ENCODE data around the gene LTBP1. TPM values are rescaled to one million over a fixed set of nuclear protein-coding genes. Genes with fewer than 3 reads are reported as not detected.
A peak's percentile ranks its signal among the peaks of the same experiment; 100 is the strongest.

The LTBP1 gene
- total and polyA plus RNA-seq, 2 experiments from 2014 or later = 15.7 to 49.8 TPM

GRCh38 chr2:33020883-33021282, 74.1 kb downstream of the LTBP1 start (continued):
- TF ChIP-seq ETS1 (IDR thresholded peaks at IDR 0.05) (no peak), EZH2phosphoT487 (IDR thresholded peaks at IDR 0.05; ENCODE audit: unreplicated experiment) (no peak), CREB1 (CRISPR knock-in tag; IDR thresholded peaks at IDR 0.05; ENCODE audit: low read depth) (no peak)

DNA sequence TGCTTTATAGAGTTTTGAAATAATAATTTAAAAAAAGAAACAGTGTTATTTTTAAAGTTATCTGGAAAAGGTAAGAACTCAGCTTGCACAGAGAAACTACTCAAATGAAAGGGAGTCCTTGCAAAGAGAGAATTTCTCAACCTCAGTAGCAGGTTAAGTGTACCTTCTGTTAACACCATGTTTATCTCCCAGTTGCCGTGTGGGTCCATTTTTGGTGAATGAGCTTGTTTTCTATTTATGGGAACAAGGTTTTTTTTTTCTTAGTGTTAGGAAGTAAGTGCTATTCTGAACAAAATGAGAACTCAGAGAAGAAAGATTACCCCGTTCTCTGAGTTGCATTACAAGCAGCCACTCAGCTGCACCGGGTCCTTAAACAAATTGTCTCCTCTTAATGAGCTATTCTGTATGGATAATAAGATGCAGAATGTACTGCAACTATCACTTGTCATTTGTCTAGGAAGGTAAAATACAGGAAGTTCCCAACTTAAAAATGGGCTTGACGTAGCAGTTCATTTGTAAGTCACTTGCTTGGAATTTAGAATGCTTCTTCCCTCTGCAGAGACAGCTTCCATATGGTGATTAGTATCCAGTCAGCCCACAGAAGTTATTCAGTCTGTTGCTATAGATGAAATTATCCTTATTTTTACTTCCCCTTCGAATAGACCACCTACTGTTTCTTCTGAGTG, 74.9 kb downstream of the LTBP1 start:
- Histone ChIP-seq H2AFZ (no peak overlapping the region), H3K9me2 (ENCODE audit: insufficient read depth) (no peaks in the 10 kb centered on the region), H3K4me2 (no peak overlapping the region), H4K20me1 (replicated peaks; ENCODE audit: insufficient read depth) (no peaks in the 10 kb centered on the region), H3K4me3 (no peak overlapping the region), H3K36me3 (ENCODE audit: insufficient read depth) (no peaks in the 10 kb centered on the region), H3F3A (replicated peaks; ENCODE audit: low read depth) (no peaks in the 10 kb centered on the region), H3K4me1 (ENCODE audit: insufficient read depth) (peaks cover 8% of the 10 kb centered on the region; the same call in 1 of the 2 replicates), H3K79me2 (replicated peaks; ENCODE audit: insufficient read depth) (no peaks in the 10 kb centered on the region), H3K27ac (ENCODE audit: low read depth) (no peak overlapping the region), H3K27me3 (ENCODE audit: insufficient read depth) (no peaks in the 10 kb centered on the region)
- Mint-ChIP-seq H3K27ac (no peak overlapping the region; the same call in 1 of the 2 replicates), H3K9me3 (peaks cover 5% of the 10 kb centered on the region; the same call in 2 of the 3 replicates), H3K36me3 (ENCODE audit: low read depth) (peaks cover 6% of the 10 kb centered on the region; the same call in 2 of the 3 replicates), H3K27me3 (ENCODE audit: insufficient read depth, low read depth, poor library complexity) (peaks cover 2% of the 10 kb centered on the region), H3K4me1 (peaks cover 17% of the 10 kb centered on the region), H3K4me3 (no peak overlapping the region)
- DNase-seq (ENCODE audit: low spot score) = peak; percentile 31
- TF ChIP-seq EZH2 (IDR thresholded peaks at IDR 0.05; ENCODE audit: low read depth, unreplicated experiment) (no peak), ZNF114 (CRISPR knock-in tag; IDR thresholded peaks at IDR 0.05) (no peak), NANOG (IDR thresholded peaks at IDR 0.05; ENCODE audit: borderline replicate concordance) (no peak), ETS1 (IDR thresholded peaks at IDR 0.05) (no peak)
- TF ChIP-seq, protein P1, sequence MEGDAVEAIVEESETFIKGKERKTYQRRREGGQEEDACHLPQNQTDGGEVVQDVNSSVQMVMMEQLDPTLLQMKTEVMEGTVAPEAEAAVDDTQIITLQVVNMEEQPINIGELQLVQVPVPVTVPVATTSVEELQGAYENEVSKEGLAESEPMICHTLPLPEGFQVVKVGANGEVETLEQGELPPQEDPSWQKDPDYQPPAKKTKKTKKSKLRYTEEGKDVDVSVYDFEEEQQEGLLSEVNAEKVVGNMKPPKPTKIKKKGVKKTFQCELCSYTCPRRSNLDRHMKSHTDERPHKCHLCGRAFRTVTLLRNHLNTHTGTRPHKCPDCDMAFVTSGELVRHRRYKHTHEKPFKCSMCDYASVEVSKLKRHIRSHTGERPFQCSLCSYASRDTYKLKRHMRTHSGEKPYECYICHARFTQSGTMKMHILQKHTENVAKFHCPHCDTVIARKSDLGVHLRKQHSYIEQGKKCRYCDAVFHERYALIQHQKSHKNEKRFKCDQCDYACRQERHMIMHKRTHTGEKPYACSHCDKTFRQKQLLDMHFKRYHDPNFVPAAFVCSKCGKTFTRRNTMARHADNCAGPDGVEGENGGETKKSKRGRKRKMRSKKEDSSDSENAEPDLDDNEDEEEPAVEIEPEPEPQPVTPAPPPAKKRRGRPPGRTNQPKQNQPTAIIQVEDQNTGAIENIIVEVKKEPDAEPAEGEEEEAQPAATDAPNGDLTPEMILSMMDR (conservative IDR thresholded peaks at IDR 0.05; ENCODE audit: low read depth in 2 of 2) = no peak
- TF ChIP-seq, protein P2, sequence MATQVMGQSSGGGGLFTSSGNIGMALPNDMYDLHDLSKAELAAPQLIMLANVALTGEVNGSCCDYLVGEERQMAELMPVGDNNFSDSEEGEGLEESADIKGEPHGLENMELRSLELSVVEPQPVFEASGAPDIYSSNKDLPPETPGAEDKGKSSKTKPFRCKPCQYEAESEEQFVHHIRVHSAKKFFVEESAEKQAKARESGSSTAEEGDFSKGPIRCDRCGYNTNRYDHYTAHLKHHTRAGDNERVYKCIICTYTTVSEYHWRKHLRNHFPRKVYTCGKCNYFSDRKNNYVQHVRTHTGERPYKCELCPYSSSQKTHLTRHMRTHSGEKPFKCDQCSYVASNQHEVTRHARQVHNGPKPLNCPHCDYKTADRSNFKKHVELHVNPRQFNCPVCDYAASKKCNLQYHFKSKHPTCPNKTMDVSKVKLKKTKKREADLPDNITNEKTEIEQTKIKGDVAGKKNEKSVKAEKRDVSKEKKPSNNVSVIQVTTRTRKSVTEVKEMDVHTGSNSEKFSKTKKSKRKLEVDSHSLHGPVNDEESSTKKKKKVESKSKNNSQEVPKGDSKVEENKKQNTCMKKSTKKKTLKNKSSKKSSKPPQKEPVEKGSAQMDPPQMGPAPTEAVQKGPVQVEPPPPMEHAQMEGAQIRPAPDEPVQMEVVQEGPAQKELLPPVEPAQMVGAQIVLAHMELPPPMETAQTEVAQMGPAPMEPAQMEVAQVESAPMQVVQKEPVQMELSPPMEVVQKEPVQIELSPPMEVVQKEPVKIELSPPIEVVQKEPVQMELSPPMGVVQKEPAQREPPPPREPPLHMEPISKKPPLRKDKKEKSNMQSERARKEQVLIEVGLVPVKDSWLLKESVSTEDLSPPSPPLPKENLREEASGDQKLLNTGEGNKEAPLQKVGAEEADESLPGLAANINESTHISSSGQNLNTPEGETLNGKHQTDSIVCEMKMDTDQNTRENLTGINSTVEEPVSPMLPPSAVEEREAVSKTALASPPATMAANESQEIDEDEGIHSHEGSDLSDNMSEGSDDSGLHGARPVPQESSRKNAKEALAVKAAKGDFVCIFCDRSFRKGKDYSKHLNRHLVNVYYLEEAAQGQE (IDR thresholded peaks at IDR 0.05; ENCODE audit: unreplicated experiment) = no peak
- ATAC-seq = no peak

All from GM23338 (cell line).